WERI-Rb-1 (cell line): Measurements from ENCODE around the gene PNMA3.
"Not testable (repeated sequence)": the region's sequence is repeated elsewhere in the genome, so short reads cannot be mapped to it uniquely, and the experiment has no call there.

Experiments used
- DNase-seq: peaks from one replicate; pipeline ENCODE4 v3.0.0-alpha.2; 2020
- H3K27ac ChIP-seq: fragments of 250-450 bp; sonication (Bioruptor Pico); 2 replicates; pipeline ENCODE4 v1.5.1; 2020; ENCODE audit warnings: mild to moderate bottlenecking, moderate library complexity
- H3K27me3 ChIP-seq: fragments of 250-450 bp; sonication (Bioruptor Pico); 2 replicates; pipeline ENCODE4 v1.5.1; 2021; ENCODE audit warnings: mild to moderate bottlenecking, low read depth, moderate library complexity; ENCODE audit not compliant: insufficient read depth, severe bottlenecking
- H3K36me3 ChIP-seq: fragments of 250-450 bp; sonication (Bioruptor Pico); 2 replicates; pipeline ENCODE4 v1.5.1; 2020; ENCODE audit warnings: mild to moderate bottlenecking, moderate library complexity
- H3K4me3 ChIP-seq: 2 replicates; pipeline ENCODE4 v1.5.1; 2011; ENCODE audit warnings: low read depth, mild to moderate bottlenecking, control low read depth, low read length
- H3K9me3 ChIP-seq: fragments of 250-450 bp; sonication (Bioruptor Pico); 2 replicates; pipeline ENCODE4 v1.5.1; 2021; ENCODE audit warnings: mild to moderate bottlenecking, moderate library complexity; ENCODE audit not compliant: severe bottlenecking
- TF ChIP-seq, protein P1 (sequence below): IDR thresholded peaks from 2 replicates; pipeline ENCODE4 v1.5.1; 2011; ENCODE audit warnings: low read depth, mild to moderate bottlenecking, control low read depth, inconsistent platforms, low read length

PNMA3 gene

DNA sequence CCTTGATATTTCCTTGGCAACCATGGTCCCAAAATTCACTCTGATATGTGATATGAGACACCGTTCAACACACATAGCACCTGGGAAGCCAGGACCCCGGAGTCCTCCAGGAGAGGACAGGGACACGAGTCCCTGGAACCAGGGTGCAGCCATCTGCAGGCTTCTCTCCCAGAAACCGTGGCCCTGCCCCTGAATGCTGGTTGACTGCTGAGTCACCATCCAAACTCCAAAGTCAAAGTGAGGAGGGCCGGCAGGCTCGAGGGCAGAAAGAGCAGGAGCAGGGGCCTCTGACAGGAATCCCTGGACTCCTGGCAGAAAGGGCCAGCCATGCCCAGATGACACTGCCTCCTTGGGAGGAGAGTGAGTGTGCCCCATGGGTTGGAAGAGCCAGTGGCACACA is 9.1 kb downstream of the PNMA3 start:
- TF ChIP-seq, protein P1, sequence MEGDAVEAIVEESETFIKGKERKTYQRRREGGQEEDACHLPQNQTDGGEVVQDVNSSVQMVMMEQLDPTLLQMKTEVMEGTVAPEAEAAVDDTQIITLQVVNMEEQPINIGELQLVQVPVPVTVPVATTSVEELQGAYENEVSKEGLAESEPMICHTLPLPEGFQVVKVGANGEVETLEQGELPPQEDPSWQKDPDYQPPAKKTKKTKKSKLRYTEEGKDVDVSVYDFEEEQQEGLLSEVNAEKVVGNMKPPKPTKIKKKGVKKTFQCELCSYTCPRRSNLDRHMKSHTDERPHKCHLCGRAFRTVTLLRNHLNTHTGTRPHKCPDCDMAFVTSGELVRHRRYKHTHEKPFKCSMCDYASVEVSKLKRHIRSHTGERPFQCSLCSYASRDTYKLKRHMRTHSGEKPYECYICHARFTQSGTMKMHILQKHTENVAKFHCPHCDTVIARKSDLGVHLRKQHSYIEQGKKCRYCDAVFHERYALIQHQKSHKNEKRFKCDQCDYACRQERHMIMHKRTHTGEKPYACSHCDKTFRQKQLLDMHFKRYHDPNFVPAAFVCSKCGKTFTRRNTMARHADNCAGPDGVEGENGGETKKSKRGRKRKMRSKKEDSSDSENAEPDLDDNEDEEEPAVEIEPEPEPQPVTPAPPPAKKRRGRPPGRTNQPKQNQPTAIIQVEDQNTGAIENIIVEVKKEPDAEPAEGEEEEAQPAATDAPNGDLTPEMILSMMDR = no peak
- Histone ChIP-seq H3K27ac (no peak overlapping the region), H3K4me3 (no peak overlapping the region), H3K27me3 (peaks cover 51% of the 10 kb centered on the region), H3K36me3 (no peaks in the 10 kb centered on the region), H3K9me3 (no peaks in the 10 kb centered on the region)
- no peak for DNase-seq

DNA sequence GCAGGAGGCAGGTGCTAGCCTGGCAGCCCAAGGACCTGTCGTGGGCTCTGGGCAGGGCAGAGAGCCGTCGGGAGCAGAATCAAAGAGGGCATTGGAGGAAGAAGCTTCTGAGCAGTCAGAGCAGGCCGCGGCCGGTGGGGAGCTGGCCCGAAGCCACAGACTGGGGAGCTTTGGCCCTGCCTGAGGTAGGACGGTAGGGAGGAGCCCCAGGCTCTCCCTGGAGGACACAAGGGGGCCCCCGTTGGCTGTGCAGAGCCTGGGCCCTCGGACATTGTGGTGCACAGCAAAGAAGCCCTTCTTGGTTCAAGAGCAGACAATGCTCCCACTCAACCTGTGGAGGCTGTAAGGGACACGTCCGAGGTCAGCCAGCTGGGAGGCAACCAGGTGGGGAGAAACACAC is 10.1 kb downstream of the PNMA3 start:
- not testable (repeated sequence) for H3K27ac ChIP-seq, H3K4me3 ChIP-seq, DNase-seq, H3K36me3 ChIP-seq, H3K9me3 ChIP-seq
- peaks cover 41% of the 10 kb centered on the region for H3K27me3 ChIP-seq

GRCh38 chrX:153071909-153072583 is 15.8 kb downstream of the PNMA3 start, which contains the start of gene PNMA6A:
PNMA6A (plus strand) TSS chrX:153072454; CDS start chrX:153073063, 609 bp downstream.
- not testable (repeated sequence) for H3K9me3 ChIP-seq, H3K4me3 ChIP-seq, H3K27ac ChIP-seq, H3K36me3 ChIP-seq, DNase-seq
- H3K27me3 ChIP-seq = peaks cover 12% of the 10 kb centered on the region

DNA sequence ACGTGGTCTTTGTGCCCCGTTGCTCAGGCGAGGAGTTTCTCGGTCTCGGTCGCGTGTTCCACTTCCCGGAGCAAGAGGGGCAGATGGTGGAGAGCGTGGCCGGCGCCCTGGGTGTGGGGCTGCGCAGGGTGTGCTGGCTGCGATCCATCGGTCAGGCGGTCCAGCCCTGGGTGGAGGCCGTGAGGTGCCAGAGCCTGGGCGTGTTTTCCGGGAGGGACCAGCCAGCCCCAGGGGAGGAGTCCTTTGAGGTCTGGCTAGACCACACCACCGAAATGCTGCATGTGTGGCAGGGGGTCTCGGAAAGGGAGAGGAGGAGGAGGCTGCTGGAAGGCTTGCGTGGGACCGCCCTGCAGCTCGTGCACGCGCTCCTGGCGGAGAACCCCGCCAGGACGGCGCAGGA is 17.1 kb downstream of the PNMA3 start:
- not testable (repeated sequence) for H3K4me3 ChIP-seq, DNase-seq, H3K36me3 ChIP-seq

GRCh38 chrX:153074262-153074899 is 18.1 kb downstream of the PNMA3 start:
- TF ChIP-seq, protein P1 = no peak
- Histone ChIP-seq H3K9me3 (no peaks in the 10 kb centered on the region), H3K4me3 (no peak overlapping the region)

More for the DNA sequence above, 17.1 kb downstream of the PNMA3 start:
- not testable (repeated sequence) for H3K27ac ChIP-seq, H3K9me3 ChIP-seq
- H3K27me3 ChIP-seq = peaks cover 12% of the 10 kb centered on the region

DNA sequence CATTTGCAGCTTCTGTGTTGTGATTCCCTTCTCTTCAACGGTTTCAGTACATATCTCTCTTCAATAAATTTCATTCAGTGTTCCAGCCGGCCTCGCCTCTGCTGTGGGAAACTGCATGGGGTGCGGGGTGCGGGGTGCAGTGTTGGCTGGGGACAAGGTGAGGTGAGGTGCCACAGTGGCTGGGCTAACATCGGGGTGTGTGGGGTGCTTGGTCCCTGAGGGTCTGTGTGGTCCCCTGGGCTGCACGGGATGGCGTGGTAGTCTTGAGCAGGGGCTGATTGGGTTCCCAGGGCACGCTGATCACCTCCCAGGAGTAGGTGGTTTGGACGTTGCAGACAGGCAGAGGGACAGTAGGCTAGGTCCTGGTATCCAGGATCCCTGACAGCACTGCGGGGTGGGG is 18.7 kb downstream of the PNMA3 start:
- DNase-seq = no peak
- TF ChIP-seq, protein P1 = no peak
- Histone ChIP-seq H3K27me3 (peaks cover 12% of the 10 kb centered on the region), H3K36me3 (no peaks in the 10 kb centered on the region), H3K27ac (no peak overlapping the region), H3K9me3 (no peaks in the 10 kb centered on the region), H3K4me3 (no peak overlapping the region)

More at GRCh38 chrX:153074262-153074899, 18.1 kb downstream of the PNMA3 start:
- DNase-seq = no peak
- no peak overlapping the region for H3K27ac ChIP-seq
- peaks cover 12% of the 10 kb centered on the region for H3K27me3 ChIP-seq
- no peaks in the 10 kb centered on the region for H3K36me3 ChIP-seq

GRCh38 chrX:153075366-153075765 is 19.1 kb downstream of the PNMA3 start:
- TF ChIP-seq, protein P1 = no peak
- peaks cover 12% of the 10 kb centered on the region for H3K27me3 ChIP-seq
- no peak overlapping the region for H3K4me3 ChIP-seq
- H3K9me3 ChIP-seq = no peaks in the 10 kb centered on the region
- H3K36me3 ChIP-seq = no peaks in the 10 kb centered on the region
- no peak overlapping the region for H3K27ac ChIP-seq
- no peak for DNase-seq

DNA sequence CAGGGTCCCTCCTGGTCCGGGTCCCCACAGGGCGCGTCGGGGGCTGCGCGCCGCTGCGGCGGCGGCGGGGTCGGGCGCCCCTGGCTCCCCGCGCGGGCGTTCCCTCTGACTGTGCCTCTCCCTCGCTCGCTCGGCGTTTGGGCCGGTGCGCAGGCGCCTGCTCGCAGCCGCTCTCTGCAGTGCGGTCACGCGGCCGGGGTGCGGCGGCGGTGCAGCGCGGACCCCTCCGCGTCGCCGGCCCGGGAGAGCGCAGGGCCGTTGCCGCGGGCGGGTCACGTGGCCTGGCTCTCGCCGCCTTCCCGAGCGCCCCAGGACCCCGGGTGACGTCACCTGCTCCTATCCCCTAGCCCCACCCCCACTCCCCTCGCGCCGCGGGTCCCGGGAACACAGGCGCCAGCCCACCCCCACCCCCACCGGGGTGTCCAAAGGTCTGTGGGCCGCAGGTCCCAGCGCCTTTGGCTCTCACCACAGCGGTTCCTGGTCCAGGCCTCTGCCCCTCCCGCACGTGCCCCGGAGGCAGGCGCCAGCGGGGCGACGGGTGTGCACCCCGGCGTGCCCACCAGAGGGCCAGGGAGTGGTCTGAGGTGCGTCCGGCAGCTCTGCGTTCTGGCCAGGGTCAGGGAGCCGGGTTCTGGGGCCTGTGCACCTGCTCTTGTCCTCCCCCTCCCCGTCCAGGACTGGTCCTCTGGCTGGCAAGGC is 21.3 kb downstream of the PNMA3 start:
- not testable (repeated sequence) for H3K27ac ChIP-seq, H3K4me3 ChIP-seq, H3K9me3 ChIP-seq, H3K36me3 ChIP-seq, DNase-seq
- peaks cover 12% of the 10 kb centered on the region for H3K27me3 ChIP-seq

DNA sequence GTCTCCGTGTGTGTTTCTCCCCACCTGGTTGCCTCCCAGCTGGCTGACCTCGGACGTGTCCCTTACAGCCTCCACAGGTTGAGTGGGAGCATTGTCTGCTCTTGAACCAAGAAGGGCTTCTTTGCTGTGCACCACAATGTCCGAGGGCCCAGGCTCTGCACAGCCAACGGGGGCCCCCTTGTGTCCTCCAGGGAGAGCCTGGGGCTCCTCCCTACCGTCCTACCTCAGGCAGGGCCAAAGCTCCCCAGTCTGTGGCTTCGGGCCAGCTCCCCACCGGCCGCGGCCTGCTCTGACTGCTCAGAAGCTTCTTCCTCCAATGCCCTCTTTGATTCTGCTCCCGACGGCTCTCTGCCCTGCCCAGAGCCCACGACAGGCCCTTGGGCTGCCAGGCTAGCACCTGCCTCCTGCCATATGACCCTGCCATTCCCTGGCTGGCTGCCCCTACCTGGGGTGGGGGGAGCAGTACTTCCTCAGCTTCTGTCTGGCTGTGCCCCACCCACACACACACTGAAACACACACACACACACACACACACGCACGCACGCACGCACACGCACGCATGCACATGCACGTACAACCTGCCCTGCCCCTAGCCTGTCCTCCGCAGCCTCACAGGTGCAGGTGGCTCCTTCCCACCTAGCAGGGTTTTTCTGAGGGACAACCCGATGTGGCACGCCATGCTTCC is 27.1 kb downstream of the PNMA3 start:
- peaks cover 47% of the 10 kb centered on the region for H3K27me3 ChIP-seq
- H3K27ac ChIP-seq, H3K4me3 ChIP-seq, DNase-seq, H3K9me3 ChIP-seq, H3K36me3 ChIP-seq: not testable (repeated sequence)
